ENCODE results near the gene PAQR8.

PAQR8 gene

GRCh38 chr6:52352239-52353018 is 9.5 kb upstream of the PAQR8 start:
- no peak for DNase-seq

- no peak for DNase-seq
Measured at GRCh38 chr6:52356017-52356416, 5.9 kb upstream of the PAQR8 start.

GRCh38 chr6:52359403-52359802 is 2.5 kb upstream of the PAQR8 start:
- no peak for DNase-seq

GRCh38 chr6:52360028-52360427 is 1.9 kb upstream of the PAQR8 start:
- no peak for DNase-seq

GRCh38 chr6:52360601-52361413 is 1.1 kb upstream of the PAQR8 start:
- DNase-seq = no peak

- DNase-seq = no peak
Measured at GRCh38 chr6:52361414-52361944, 472 bp upstream of the PAQR8 start.

- peak in 1 of 2 experiments; percentile 55 for DNase-seq
Measured at GRCh38 chr6:52362443-52363227, 684 bp downstream of the PAQR8 start.

- DNase-seq = no peak
Measured at GRCh38 chr6:52363228-52363867, 1.4 kb downstream of the PAQR8 start.

GRCh38 chr6:52364480-52365166 is 2.7 kb downstream of the PAQR8 start:
- DNase-seq = no peak

- DNase-seq = no peak
Measured at GRCh38 chr6:52365317-52365716, 3.4 kb downstream of the PAQR8 start.

- DNase-seq = no peak
Measured at GRCh38 chr6:52365866-52366540, 4.1 kb downstream of the PAQR8 start.

GRCh38 chr6:52368002-52368401 is 6.1 kb downstream of the PAQR8 start:
- DNase-seq = no peak

- no peak for DNase-seq
Measured at GRCh38 chr6:52369234-52369633, 7.3 kb downstream of the PAQR8 start.

GRCh38 chr6:52371656-52372191 is 9.8 kb downstream of the PAQR8 start:
- no peak for DNase-seq

- no peak for DNase-seq
Measured at GRCh38 chr6:52373151-52373690, 11.3 kb downstream of the PAQR8 start.

- no peak for DNase-seq
Measured at GRCh38 chr6:52374247-52374646, 12.3 kb downstream of the PAQR8 start.

- no peak for DNase-seq
Measured at GRCh38 chr6:52375780-52376556, 14.0 kb downstream of the PAQR8 start.

- no peak for DNase-seq
Measured at GRCh38 chr6:52376763-52377162, 14.8 kb downstream of the PAQR8 start.

- no peak for DNase-seq
Measured at GRCh38 chr6:52377538-52378221, 15.7 kb downstream of the PAQR8 start.

Measured in NCI-H526 (cell line).